Measurements from ENCODE around the gene OAT.

Gene OAT

DNA sequence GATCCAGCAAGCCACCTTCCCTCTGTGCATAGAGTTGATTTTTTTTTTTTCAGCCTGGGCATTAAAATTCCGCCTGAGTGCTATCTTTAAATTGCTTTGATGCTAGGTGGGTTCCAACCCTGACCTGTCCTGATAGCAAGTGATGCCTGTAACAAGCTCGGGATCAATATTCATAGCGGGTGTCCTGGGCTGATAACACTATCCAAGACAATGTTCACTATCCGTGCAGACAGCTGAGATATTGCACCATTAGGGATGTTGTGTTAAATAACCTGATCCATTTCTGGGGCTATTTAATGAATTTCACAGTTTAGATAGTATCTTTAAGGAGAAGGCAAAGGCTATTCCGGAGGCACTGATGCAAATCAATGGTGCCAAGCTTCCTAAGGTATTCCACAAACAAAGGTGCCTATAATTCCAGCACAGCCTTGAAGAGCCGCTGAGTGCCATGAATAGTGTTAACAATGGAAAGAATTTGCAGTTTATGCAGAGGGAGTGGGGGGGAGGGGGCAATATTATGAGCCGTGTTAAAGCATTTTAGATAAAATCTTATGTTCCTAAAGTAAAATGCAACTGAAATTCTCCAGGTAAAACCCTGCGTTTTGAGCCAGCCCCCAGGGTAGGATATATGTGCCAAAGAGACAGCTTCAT lies 35.4 kb upstream of the OAT start:
- Histone ChIP-seq H3K4me3 (ENCODE audit: low read length, poor library complexity, severe bottlenecking) (no peak overlapping the region), H3K9ac (ENCODE audit: low read depth, low read length, poor library complexity, severe bottlenecking) (no peak overlapping the region), H2AFZ (ENCODE audit: low read length) (no peak overlapping the region), H4K20me1 (ENCODE audit: insufficient read depth, low read length, poor library complexity, severe bottlenecking) (no peaks in the 10 kb centered on the region), H3K79me2 (ENCODE audit: insufficient read depth, low read length) (no peaks in the 10 kb centered on the region), H3K9me2 (replicated peaks; ENCODE audit: low read depth, low read length) (no peaks in the 10 kb centered on the region), H3K4me2 (ENCODE audit: low read depth, low read length, poor library complexity, severe bottlenecking) (no peak overlapping the region), H3F3A (ENCODE audit: low read depth) (no peaks in the 10 kb centered on the region), H3K9me3 (ENCODE audit: insufficient read depth, low read depth, low read length) (no peaks in the 10 kb centered on the region), H3K36me3 (ENCODE audit: insufficient read depth, low read length) (no peaks in the 10 kb centered on the region), H3K4me1 (ENCODE audit: insufficient read depth, low read length, poor library complexity, severe bottlenecking) (no peaks in the 10 kb centered on the region), H3K27me3 (ENCODE audit: insufficient read depth, low read length, poor library complexity, severe bottlenecking) (no peaks in the 10 kb centered on the region)
- TF ChIP-seq, protein P1, sequence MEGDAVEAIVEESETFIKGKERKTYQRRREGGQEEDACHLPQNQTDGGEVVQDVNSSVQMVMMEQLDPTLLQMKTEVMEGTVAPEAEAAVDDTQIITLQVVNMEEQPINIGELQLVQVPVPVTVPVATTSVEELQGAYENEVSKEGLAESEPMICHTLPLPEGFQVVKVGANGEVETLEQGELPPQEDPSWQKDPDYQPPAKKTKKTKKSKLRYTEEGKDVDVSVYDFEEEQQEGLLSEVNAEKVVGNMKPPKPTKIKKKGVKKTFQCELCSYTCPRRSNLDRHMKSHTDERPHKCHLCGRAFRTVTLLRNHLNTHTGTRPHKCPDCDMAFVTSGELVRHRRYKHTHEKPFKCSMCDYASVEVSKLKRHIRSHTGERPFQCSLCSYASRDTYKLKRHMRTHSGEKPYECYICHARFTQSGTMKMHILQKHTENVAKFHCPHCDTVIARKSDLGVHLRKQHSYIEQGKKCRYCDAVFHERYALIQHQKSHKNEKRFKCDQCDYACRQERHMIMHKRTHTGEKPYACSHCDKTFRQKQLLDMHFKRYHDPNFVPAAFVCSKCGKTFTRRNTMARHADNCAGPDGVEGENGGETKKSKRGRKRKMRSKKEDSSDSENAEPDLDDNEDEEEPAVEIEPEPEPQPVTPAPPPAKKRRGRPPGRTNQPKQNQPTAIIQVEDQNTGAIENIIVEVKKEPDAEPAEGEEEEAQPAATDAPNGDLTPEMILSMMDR (conservative IDR thresholded peaks at IDR 0.05; ENCODE audit: low read length), result no peak
- no peak for TF ChIP-seq EZH2phosphoT487 (IDR thresholded peaks at IDR 0.05; ENCODE audit: borderline replicate concordance)

DNA sequence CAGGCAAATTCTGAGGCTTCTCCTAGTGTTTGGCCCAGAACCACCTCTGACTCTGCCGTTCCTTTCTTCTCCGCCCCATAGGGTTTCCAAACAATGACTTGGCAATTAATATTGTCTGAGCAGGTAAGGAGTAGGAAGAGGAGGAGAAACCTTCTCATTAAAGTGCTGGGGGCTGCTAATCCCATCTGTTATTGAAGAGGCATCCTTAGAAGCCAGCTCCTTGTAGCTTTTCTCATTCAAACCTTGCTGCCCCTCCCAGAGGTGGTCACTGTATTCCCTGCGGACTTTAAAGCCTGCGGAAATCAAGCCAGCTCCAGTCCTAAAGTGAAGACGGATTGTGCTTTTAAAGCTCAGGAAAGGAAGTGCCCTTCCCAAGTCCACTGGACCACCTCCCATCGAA lies 32.6 kb upstream of the OAT start:
- Histone ChIP-seq H2AFZ (ENCODE audit: low read length) (no peak overlapping the region), H3K4me1 (ENCODE audit: insufficient read depth, low read length, poor library complexity, severe bottlenecking) (no peaks in the 10 kb centered on the region), H3K9me2 (replicated peaks; ENCODE audit: low read depth, low read length) (no peaks in the 10 kb centered on the region), H3K79me2 (ENCODE audit: insufficient read depth, low read length) (no peaks in the 10 kb centered on the region), H3K4me2 (ENCODE audit: low read depth, low read length, poor library complexity, severe bottlenecking) (no peak overlapping the region), H3F3A (ENCODE audit: low read depth) (no peaks in the 10 kb centered on the region), H4K20me1 (ENCODE audit: insufficient read depth, low read length, poor library complexity, severe bottlenecking) (no peaks in the 10 kb centered on the region), H3K27me3 (ENCODE audit: insufficient read depth, low read length, poor library complexity, severe bottlenecking) (no peaks in the 10 kb centered on the region), H3K36me3 (ENCODE audit: insufficient read depth, low read length) (no peaks in the 10 kb centered on the region), H3K9me3 (ENCODE audit: insufficient read depth, low read depth, low read length) (no peaks in the 10 kb centered on the region), H3K4me3 (ENCODE audit: low read length, poor library complexity, severe bottlenecking) (no peak overlapping the region), H3K9ac (ENCODE audit: low read depth, low read length, poor library complexity, severe bottlenecking) (no peak overlapping the region)
- TF ChIP-seq, protein P1 (conservative IDR thresholded peaks at IDR 0.05; ENCODE audit: low read length), result no peak
- no peak for TF ChIP-seq EZH2phosphoT487 (IDR thresholded peaks at IDR 0.05; ENCODE audit: borderline replicate concordance)

DNA sequence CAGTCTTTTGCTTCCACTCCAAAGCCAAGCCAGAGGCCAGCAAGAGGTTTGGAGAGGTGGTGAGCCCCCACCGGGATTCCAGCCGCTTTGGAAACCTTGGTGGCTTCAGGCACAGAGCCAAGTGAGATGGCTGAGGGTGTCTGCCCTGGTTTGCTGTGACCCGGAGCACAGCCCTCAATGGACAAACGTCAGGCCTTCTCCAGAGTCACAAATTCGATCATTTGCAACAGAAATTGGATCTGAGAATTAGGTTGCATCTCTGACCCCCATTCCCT lies 32.0 kb upstream of the OAT start:
- Histone ChIP-seq H3K4me2 (ENCODE audit: low read depth, low read length, poor library complexity, severe bottlenecking) (no peak overlapping the region), H3K9me3 (ENCODE audit: insufficient read depth, low read depth, low read length) (no peaks in the 10 kb centered on the region), H3K79me2 (ENCODE audit: insufficient read depth, low read length) (no peaks in the 10 kb centered on the region), H2AFZ (ENCODE audit: low read length) (no peak overlapping the region), H3K4me1 (ENCODE audit: insufficient read depth, low read length, poor library complexity, severe bottlenecking) (no peaks in the 10 kb centered on the region), H3K27me3 (ENCODE audit: insufficient read depth, low read length, poor library complexity, severe bottlenecking) (no peaks in the 10 kb centered on the region), H3K9ac (ENCODE audit: low read depth, low read length, poor library complexity, severe bottlenecking) (no peak overlapping the region), H3K9me2 (replicated peaks; ENCODE audit: low read depth, low read length) (no peaks in the 10 kb centered on the region), H3K4me3 (ENCODE audit: low read length, poor library complexity, severe bottlenecking) (no peak overlapping the region), H3F3A (ENCODE audit: low read depth) (no peaks in the 10 kb centered on the region), H4K20me1 (ENCODE audit: insufficient read depth, low read length, poor library complexity, severe bottlenecking) (no peaks in the 10 kb centered on the region), H3K36me3 (ENCODE audit: insufficient read depth, low read length) (no peaks in the 10 kb centered on the region)
- TF ChIP-seq, protein P1 (conservative IDR thresholded peaks at IDR 0.05; ENCODE audit: low read length), result no peak
- TF ChIP-seq EZH2phosphoT487 (IDR thresholded peaks at IDR 0.05; ENCODE audit: borderline replicate concordance), result no peak

Measured in Loucy (cell line).